T-helper 9 cell (primary cell): Measurements from ENCODE around the gene SF1.

Experiments
- DNase-seq: peaks from one replicate; pipeline ENCODE4 v3.0.0-alpha.2; 2020

Gene SF1

DNA sequence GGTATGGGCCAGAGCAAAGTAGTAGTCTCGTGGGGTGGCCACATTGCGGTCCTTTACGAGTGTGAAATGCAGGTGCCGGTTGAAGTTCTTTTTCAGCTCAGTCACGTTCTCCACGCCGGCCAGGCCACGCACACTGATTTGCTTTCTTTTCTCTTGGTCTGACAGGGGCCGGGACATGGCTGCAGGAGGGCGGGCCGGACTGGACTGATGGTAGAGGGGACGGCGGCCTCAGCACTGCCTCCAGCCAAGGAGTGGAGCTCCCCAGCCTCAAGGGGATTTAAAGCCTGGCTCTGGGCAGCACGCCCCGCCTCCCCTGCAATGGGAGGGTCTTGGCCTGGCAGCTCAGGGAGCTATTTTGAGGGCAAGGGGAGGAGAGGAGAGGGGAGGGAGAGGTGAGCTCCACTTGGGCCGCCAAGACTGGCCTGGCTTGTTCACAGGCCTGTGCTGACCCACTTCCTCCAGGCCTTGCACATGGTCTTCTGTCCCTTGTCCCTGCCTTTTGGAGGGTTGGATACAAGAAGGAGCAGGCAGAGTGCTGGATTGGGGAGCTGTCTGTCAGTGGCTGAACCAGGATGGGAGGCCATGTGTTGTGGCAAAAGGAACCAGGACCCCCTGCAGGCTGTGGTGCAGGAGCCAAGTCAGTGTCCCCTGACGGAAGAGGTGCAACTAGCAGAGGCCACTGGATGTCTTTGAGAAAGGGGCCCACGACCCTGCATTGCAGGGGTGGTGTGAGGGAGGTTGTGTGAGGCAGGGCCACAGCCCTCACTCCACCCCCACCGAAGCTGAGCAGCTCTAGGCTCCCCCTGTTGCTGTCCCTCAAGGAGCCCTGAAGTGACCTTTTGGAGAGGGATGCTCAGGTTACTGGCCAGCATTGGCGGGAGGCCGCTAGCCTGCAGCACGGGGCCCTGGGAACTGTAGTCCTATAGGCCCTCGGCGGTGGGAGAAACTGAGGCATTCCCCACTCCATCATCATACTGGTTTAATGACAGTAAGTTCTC lies 18.3 kb downstream of the SF1 start, which contains the start of gene PYGM:
Gene PYGM (minus strand): TSS at position 253 of the 998 bp plus-strand sequence. CDS start 76 bp downstream, at position 177.
- no peak for DNase-seq

DNA sequence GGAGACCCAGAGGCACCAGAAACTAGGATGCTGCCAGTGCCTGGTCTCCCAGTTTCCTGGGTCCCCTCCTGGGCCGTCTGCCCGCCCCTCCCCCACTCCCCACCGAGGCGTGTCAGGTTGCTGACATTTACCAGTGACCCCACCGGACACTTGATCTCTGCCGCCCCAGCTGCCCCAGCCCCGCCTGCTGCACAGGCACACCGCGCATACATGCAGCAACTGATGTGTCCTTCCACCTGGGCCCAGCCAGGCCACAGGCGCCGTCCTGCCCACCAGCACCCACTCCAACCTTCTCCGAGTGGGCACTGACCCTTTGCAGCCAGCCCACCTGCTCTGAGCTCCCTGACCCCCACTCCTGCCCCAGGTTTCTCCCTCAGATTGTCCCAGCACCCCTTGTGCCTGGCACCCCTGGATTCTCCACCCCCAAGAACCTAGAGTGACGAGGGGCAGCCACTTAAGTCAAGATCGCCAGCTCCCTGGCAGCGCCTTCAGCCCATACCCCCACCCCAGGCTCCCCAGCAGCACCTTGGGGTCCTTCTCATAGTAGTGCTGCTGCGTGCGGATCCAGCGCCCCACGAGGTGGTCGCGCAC lies 19.1 kb downstream of the SF1 start:
- DNase-seq: no peak

DNA sequence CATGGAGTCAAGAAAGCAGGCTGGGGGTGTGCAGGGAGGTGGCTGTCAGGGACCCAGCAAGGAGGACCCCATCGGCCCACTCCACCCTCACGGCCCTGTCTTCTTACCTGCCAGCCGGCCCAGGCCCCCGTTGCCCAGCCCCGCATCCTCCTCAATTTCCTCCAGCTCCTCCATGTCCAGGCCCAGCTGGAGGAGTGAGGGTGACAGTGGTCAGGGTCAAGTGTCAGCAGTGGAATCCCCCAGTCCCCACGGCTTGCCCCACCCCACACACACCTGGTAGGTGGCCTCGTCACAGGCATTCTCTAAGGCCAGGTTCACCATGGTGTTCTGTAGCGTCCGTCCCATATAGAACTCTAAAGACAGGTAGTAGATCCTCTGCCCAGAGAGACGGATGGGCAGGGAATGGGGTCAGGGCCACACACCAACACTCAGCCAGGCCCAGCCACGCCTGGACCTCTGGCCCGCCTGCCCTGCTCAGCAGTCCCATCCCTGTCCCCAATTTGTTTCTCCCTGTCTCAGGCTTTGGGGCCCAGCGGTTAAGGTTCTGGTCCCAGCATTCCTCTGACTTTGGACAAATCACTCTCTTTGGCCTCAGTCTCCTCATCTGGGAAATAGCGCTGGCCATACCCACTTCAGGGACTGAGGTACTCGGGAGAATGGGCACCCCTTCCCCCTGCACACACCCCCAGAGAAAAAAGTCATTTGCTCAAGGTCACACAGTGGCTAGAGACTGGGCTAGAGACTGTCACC lies 19.8 kb downstream of the SF1 start:
- no peak for DNase-seq

DNA sequence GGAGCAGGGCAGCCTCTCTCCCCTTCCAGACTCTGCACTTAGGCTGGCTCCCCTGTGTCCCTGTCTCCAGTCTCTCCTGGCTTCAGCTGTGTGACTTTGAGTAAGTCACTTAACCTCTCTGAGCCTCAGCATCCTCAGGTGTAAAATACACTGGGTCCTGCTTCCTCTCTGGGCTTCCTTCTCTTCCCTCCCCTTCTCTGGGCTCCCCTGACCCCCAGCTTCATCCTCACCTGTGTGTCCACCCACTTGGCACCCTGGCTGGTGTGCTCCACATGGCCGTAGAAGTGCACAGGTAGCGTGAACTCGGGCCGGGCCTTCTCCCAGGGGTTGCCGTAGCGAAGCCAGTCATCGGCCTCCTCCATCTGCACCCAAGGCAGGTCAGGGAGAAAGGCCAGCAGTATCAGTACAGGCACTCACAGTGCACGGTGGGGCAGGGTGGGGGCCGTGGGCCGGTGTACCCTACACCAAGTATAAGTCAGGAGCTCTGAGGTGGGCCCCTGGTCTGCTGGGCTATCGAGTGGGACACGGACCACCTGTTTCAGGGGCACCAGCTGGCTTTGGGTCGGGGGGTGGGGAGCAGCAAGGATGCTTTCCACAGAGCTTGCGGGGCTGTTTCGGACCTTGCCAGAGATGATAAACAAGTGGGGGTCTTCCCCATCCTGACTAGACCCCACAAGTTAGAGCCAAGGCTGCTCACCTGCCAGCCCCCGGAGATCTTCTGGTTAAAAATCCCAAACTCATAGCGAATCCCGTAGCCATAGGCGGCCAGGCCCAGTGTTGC lies 20.6 kb downstream of the SF1 start:
- no peak for DNase-seq

DNA sequence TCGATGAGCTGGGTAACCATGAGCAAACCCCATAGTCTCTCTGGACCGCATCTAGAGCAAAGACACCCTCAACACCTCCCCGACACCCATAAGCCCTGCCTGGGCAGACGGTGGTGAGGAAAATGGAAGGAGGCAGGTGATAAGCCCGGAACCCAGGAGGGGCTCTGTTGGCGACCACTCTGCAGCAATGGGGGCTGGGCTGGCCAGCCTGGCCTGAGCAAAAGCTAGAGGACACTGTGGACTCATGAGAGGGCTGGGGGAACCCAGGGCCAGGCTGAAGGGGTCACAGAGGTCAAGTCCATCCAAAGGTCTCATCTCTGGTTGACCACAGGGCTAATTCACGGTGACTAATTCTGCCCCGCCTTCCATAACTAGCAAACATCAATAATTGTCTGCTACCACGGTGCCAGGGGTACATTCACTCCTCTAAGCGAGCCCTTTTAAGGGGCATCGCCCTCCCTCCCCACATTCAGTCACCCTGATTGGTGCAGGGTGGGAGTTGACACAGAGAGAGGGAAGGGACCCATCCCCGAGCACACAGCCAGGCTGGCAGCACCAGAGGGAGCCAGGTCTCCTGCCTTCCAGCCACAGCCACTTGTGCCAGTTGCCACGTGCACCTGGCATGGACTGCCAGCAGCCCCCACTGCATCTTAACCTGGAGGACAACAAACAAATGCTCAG lies 22.5 kb downstream of the SF1 start:
- DNase-seq: no peak

DNA sequence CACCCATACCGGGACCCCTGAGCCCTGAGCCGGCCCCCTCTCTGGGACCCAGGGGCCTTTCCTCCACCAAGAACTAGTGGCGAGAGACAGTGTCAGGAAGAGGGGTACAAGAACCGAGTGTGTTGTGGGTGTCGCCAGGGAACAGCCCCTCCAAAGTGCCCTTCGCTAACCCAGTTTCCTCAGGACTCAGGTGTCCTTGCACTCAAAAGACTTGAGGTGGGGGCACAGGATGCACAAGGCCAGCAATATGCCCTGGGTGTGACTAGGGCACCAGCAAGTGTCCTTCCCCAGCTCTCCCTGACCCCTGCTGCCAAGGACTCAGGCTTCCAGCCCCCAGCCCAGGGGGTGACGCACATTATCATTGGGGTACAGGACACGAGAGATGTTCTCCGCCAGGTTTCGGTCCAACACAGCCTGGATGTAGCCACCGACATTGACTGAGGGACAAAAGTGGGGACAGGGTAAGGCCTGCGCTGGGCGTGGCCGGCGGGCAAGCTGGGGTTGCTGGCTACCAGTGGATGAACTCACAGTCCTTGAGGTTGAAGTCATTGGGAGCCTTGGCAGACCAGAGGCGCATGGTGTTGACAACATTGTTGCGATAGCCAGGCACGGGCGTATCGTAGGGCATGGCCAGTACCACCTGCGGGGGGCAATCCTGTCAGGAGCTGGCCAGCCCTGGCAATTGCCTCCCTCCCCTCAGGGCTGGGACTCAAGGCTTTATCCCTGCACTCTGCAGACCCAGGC lies 23.3 kb downstream of the SF1 start:
- DNase-seq: no peak

DNA sequence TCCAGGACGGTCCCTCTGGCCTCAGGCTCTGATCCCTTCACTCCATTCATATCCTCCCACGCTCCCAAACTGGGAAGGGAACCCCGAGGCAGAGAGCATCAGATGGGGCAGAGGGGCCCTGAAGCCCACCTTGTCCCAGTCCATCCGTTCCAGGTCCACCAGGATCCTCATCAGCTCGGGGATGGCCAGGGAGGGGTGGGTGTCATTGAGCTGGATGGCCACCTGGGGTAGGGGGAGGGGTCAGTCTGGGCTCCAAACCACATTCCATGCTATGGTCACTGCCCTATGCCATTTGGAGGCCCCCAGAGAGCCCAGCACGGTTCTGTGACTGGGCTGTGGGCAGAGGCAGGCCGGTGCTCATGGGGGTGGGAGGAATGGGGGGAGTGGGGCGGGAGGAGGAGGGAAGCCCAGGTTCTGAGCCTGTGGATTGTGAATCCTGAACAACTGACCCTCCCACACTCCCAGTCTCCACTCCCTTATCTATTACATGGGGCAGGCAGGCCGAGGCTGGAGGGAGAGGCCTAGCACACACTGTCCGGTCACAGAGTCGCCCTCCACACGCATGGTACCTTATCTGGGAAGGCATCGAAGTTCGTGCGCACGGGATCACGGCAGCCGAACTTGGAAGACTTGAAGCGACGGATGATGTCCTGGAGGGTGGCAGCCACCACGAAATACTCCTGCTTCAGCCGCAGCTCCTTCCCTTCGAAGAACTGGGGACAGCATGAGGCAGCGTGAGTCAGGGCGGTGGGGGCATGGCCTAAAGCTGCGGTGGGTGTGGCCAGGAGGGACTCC lies 24.0 kb downstream of the SF1 start:
- DNase-seq: no peak

DNA sequence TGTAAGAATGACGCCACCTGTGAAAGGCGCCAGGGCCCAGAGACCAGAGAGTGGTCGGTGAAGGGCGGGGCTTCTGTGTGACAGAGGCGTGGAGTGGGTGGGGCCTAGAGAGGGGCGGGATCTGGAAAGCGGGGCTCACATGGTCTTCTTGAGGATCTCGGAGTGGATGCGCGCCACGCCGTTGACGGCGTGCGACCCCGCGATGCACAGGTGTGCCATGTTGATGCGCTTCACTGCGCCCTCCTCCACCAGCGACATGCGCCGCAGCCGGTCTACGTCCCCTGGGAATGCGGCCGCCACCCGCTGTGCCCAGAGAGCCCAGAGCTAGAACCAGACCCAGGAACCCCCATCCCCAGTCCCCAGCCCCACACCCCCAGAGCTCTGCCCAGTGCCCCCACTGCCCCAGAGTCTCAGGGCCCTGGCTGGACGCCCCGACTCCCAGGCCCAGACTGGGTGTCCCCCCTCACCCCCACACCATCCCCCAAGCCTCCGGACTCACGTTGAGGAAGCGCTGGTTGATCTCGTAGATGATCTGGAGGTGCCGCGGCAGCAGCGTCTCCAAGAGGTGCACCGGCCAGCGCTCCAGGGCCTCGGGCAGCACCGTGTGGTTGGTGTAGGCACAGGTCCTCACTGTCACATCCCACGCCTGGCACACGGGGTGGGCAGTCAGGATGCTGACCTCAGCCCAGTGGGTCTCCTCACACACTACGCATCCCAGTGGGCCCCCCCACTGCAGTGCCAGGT lies 24.8 kb downstream of the SF1 start:
- no peak for DNase-seq

DNA sequence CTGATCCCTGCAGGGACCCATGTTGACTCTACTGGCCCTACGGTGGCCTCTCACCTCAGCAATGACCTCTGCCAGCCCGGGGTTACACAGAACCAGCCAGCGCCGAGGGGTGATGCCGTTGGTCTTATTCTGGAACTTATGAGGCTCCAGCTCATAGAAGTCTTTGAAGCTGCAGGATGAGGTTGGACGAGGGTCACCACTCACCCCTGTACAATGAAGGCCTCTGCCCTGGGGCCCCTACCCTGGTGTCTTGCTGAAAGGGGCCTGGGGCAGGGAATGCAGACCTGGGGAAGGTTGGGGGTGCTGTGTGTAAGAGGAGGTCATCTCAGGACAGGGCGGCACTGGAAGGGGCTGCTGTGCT lies 25.3 kb downstream of the SF1 start:
- no peak for DNase-seq

DNA sequence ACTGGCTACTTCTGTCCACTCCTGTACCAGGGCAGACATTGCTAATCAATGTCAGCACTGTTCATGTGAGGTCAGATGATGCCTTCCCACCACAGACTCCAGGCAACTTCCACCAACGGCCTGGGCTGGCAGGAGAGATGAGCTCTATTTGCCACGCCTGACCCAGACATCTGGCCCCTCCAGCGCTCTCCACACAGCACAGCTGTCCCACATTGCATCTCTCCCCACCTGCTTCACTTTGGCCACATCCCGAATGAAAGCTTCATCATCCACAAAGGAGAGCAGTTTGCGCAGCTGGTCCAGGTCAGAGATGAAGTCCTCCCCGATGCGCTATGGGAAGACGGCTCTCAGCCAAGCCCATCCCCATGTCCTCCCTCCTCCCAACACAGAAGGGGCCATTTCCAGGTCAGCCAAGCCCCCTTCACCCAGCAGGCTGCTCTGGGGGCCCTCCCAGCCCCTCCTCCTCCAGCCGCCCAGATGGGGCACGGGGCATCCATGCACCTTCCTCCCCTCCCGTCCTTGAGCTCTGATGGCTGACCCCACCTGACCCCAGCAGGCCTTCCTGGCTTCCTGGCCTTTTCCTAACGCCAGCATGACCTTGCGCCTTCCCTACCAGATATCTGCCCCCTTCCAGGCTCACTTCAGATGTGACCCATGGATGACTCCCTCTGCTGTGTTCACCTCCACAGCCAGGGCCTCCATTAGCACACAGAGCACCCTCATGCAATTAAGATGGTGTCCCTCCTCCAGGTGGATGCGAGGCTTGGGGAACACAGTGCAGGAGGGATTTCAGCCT lies 26.0 kb downstream of the SF1 start:
- DNase-seq: no peak

DNA sequence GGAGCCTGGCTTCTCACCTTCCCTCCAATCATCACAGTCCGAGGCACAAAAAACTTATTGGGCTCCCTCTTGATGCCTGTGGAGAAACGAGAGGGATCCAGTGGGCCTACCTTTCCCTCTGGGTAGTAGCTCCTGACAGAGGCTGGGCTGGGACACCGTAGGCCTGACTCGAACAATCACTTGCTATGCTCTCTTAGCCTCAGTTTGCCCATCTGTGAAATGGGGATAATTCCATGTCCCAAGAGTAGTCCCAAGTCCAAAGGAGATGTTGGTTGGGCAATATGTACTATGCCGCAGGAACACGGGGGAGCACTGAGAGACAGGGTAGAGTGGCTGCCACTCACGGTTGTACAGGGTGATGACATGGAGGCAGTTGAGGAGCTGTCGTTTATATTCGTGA lies 26.8 kb downstream of the SF1 start:
- DNase-seq: no peak

DNA sequence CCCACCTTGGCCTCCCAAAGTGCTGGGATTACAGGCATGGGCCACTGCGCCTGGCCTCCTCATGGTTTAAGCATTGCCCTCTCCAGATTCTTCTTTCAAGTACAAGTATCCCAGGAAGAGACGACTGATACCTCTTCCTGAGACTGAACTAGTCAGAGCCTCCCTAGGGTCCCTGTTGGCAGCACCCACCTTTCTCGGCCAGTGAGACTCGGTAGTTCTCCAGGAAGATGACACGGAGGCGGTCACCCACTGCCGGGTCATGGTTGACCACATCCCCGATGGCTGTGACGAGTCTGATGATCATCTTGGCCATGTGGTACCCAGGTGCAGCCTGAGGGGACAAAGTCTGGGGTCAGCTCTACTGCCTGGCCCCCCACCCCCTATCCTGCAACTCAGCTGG lies 27.2 kb downstream of the SF1 start:
- DNase-seq: no peak

DNA sequence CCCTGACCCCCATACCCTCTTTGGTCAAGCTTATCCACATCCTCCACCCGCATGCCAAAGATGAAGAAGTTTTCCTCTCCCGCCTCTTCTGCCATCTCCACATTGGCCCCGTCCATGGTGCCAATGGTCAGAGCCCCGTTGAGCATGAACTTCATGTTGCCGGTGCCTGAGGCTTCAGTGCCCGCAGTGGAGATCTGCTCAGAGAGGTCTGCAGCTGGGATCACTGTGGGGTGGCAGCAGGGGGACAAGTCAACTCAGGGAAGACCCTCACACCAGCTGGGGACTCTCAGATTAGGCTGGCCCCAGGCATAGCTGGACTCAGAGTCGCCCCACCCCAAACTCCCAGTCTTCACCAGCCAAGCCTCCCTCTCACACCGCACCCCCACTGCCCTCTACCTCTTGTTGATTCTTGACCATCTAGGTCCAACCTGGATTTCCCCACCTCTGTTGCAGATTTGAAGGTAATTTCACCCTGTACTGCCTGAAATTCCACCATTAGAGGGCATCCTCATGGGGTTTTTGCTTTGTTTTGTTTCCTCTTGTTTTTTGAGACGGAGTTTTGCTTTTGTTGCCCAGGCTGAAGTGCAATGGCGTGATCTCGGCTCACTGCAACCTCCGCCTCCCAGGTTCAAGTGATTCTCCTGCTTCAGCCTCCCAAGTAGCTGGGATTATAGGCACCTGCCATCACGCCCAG lies 27.8 kb downstream of the SF1 start:
- DNase-seq: no peak

DNA sequence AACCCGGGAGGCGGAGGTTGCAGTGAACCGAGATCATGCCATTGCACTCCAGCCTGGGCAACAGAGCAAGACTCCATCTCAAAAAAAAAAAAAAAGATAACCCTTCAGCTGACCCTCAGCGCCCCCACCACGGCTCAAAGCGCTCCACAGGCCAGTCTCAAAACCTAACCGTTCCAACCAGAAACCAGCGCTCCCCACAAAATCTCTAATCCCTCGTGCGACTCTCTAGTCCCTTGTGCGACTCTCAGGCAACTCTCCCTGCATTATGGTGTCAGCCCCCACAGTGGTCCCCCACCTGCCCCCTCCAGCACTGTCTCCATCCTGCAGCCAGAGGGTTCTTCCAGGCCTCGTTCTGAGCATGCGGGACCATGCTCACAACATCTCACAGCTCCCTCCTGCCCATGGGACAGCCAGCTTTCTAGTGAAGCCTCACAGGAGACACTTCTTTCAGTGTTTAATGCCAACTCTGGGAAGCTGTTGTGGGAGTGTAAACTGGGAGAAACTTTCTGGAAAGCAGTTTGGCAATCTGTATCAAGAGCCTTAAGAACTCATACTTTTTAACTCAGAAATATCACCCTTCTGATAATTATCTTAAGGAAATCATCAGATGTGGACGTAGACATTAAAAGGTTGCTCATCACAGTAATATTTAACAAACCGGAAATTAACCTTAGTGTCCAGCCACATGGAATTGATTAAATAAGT lies 30.2 kb downstream of the SF1 start:
- no peak for DNase-seq

DNA sequence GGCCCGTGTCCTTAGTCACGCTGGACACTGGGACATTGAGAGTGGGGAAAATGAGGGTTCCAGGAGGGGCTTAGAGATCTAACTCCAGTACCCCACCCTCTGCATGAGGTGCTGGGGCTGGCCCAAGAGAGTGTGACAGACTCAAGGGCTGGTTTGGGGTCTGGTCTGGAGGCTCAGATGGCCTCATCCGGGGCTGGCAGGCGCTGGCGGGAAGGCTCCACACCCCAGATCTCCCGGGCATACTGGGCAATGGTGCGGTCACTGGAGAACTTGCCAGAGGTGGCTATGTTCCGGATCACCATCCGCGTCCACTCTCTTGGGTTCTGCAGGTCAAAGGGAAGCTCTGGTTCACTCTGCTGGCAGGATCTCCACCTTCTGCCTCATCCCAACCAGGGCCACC lies 31.9 kb downstream of the SF1 start:
- DNase-seq: no peak

DNA sequence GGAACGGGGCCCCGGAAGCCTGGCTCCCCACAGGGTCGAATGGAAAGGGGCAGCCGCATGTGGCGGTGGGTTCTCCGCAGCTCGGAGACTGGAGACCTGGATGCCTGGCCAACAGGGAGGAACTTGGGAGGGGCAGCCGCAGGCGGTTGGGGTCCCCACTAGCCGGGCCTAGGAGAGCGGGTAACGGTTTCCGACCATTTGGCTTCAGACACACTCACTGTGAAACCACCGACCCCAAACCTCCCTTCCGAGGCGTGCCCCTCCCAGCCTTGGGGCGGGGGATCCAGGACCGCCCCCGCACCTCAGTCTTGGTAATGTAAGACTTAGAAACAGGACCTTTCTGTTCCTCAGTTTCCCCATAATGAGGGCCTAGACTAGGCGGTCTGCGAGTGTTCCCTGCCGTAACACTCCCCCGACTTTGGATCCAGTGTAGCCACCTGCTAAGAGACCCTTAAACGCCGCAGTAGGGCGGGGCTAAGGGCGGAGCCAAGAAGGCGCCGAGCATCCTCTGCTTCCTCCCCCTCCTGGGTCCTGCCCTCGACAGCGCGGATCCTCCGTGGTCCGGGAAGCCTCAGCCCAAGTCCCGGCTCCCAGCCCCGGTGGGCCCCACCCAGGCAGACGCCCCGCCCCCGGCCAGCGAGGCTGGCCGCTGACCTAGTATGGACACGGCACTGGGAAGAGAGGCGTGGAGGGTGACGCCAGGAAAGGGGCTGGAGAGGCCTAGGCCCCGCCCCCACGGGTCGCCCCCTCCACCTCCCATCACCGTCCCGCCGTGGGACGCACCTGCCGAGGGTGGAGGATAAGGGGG lies 32.6 kb downstream of the SF1 start:
- peak; percentile 69 for DNase-seq

DNA sequence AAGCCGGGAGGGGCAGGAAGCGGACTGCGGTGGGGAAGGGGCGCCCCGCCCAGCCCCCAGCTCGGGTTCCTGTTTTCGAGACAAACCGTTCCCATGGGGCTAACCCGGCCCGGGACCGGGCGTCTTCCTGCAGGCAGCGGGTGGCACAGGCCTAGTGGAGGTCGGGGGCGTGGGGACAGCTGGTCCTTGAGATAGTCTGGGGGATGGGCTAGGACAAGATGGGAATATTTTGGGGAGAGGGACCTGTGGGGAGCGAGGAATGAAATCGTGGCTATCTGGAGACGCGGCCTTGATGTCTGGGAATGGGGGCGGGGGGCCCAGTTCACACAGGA lies 33.2 kb downstream of the SF1 start:
- peak; percentile 75 for DNase-seq
